ENCODE measurements around the gene ZNF837.

The ZNF837 gene

GRCh38 chr19:58400916-58401839 is 20.3 kb upstream of the ZNF837 start:
- Mint-ChIP-seq H3K27ac (peak overlapping the region; percentile 94), H3K4me3 (peak overlapping the region; percentile 92 to 97), H3K4me1 (peaks cover 14 to 21% of the 10 kb centered on the region in 2 donors), H3K27me3 (peaks cover under 1 to 7% of the 10 kb centered on the region in 2 donors), H3K36me3 (peaks cover 0 to 6% of the 10 kb centered on the region in 2 donors), H3K9me3 (no peaks in the 10 kb centered on the region)
- peak; percentile 97 to 99 for ATAC-seq (replicated peaks)
- peak; percentile 99 for DNase-seq

GRCh38 chr19:58400316-58400915 is 19.6 kb upstream of the ZNF837 start:
- Mint-ChIP-seq H3K27ac (peak overlapping the region; percentile 94), H3K27me3 (peaks cover 7 to 12% of the 10 kb centered on the region in 2 donors), H3K9me3 (no peaks in the 10 kb centered on the region), H3K4me3 (peak overlapping the region; percentile 92 to 97), H3K36me3 (peaks cover 6 to 13% of the 10 kb centered on the region in 2 donors), H3K4me1 (peaks cover 19 to 29% of the 10 kb centered on the region in 2 donors)
- DNase-seq (no peak), ATAC-seq (replicated peaks) (no peak)

DNA sequence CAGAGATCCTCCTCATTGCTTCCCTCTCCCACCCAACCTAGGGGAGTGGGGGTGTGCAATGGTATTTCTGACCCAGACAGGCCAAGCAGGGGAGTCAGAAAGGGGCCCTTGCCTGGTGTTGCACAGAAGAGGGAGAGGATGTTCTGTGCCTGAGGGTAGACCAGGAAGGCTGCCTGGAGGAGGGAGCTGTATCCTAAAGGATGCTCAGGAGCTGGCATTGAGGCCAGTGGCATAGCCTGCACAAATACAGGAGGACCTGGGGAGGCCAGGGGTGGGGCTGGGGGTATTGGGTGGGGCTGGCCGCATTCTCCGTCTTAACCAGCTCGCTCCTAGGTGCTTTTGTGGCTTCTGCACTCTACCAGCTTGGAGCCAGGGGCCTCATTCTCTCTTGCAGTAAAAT is 19.1 kb upstream of the ZNF837 start:
- H3K36me3 Mint-ChIP-seq: peaks cover 10 to 16% of the 10 kb centered on the region in 2 donors
- no peak for ATAC-seq (replicated peaks)
- peak overlapping the region in 1 of 2 donors; percentile 97 for H3K4me3 Mint-ChIP-seq
- peaks cover 19 to 29% of the 10 kb centered on the region in 2 donors for H3K4me1 Mint-ChIP-seq
- no peak overlapping the region for H3K27ac Mint-ChIP-seq
- DNase-seq: no peak
- peaks cover 7 to 12% of the 10 kb centered on the region in 2 donors for H3K27me3 Mint-ChIP-seq
- no peaks in the 10 kb centered on the region for H3K9me3 Mint-ChIP-seq

DNA sequence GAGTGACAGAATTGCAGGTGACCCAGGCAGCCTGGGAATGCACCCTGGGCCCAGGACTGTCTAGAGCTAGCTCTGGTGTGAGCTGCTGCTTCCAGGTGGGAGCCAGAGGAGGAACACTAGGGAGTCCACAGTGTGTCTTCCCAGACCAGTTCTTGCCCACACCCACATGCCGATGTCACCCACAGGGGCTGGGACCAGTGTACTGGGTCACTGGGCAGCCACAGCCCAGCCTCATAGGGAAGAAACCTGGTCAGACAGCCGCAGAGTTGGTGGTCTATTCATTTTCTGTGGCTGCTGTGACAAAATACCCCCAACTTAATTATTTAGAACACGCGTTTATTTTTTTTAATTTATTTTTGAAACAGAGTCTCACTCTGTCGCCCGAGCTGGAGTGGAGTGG is 17.7 kb upstream of the ZNF837 start:
- no peak overlapping the region for H3K4me3 Mint-ChIP-seq
- peaks cover 26 to 43% of the 10 kb centered on the region in 2 donors for H3K4me1 Mint-ChIP-seq
- no peak overlapping the region for H3K27ac Mint-ChIP-seq
- ATAC-seq (replicated peaks): no peak
- no peak for DNase-seq
- H3K27me3 Mint-ChIP-seq: peaks cover 7 to 12% of the 10 kb centered on the region in 2 donors
- H3K9me3 Mint-ChIP-seq: no peaks in the 10 kb centered on the region
- peaks cover 24 to 29% of the 10 kb centered on the region in 2 donors for H3K36me3 Mint-ChIP-seq

DNA sequence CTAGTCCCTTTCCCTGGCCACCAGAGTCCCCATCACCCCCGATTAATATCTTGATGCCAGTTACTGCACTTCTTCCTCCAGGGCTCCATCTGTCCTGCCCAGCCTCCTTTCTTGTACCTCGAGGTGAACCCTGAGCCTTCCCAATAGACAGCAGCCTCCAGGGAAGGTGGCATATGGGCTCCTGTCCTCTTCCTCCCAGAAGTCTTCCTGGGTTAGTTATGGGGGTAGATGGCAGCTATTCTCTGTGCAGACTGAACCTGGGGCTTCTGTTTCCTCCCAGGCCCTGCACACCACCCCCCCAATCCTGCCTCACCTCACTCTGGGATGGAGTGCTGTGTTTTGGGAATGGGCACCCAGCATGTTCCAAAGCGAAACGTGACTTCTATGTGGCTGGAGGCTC is 17.3 kb upstream of the ZNF837 start:
- DNase-seq (no peak), ATAC-seq (replicated peaks) (no peak)
- Mint-ChIP-seq H3K27me3 (peaks cover 7 to 12% of the 10 kb centered on the region in 2 donors), H3K9me3 (no peaks in the 10 kb centered on the region), H3K36me3 (peaks cover 27 to 34% of the 10 kb centered on the region in 2 donors), H3K4me3 (no peak overlapping the region), H3K27ac (no peak overlapping the region), H3K4me1 (peaks cover 26 to 47% of the 10 kb centered on the region in 2 donors)

GRCh38 chr19:58397533-58398037 is 16.8 kb upstream of the ZNF837 start:
- Mint-ChIP-seq H3K36me3 (peaks cover 32 to 39% of the 10 kb centered on the region in 2 donors), H3K9me3 (no peaks in the 10 kb centered on the region), H3K4me3 (peak overlapping the region in 1 of 2 donors; percentile 35), H3K4me1 (peaks cover 30 to 51% of the 10 kb centered on the region in 2 donors), H3K27me3 (peaks cover 7 to 12% of the 10 kb centered on the region in 2 donors), H3K27ac (no peak overlapping the region)
- ATAC-seq (replicated peaks) (no peak), DNase-seq (no peak)

GRCh38 chr19:58396691-58397532 is 16.1 kb upstream of the ZNF837 start:
- DNase-seq: no peak
- ATAC-seq (replicated peaks): no peak
- Mint-ChIP-seq H3K4me1 (peaks cover 30 to 51% of the 10 kb centered on the region in 2 donors), H3K27me3 (peaks cover 7 to 12% of the 10 kb centered on the region in 2 donors), H3K36me3 (peaks cover 32 to 42% of the 10 kb centered on the region in 2 donors), H3K4me3 (peak overlapping the region; percentile 4 to 35), H3K27ac (no peak overlapping the region), H3K9me3 (no peaks in the 10 kb centered on the region)

DNA sequence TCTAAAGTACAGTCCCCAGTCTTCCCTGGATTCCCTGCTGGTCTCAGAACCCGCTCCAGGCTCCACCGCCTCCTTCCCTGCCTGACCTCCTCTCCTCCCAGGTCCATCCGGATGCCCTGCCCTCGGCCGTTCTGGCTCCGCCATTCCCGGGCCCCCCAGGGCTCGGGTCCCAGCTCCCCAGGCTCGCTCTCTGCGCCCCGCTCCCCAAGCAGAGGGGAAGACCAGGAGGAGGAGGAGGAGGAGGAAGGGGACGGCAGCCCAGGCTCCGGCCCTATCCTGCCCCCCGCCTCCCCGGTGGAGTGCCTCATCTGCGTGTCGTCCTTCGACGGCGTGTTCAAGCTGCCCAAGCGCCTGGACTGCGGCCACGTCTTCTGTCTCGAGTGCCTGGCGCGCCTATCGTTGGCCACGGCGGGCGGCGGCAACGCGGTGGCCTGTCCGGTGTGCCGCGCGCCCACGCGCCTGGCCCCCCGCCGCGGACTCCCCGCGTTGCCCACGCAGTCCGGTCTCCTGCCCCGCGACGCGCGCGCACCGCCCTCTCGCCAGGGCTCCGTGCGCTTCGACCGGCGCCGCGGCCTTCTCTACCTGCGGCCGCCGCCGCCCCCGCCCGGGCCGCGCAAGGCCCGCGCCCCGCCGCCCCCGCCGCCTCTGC is 15.3 kb upstream of the ZNF837 start:
- DNase-seq (no peak), ATAC-seq (replicated peaks) (peak in 1 of 2 donors; percentile 6)
- peaks cover 7 to 12% of the 10 kb centered on the region in 2 donors for H3K27me3 Mint-ChIP-seq
- no peak overlapping the region for H3K27ac Mint-ChIP-seq
- H3K4me1 Mint-ChIP-seq: peaks cover 28 to 45% of the 10 kb centered on the region in 2 donors
- H3K36me3 Mint-ChIP-seq: peaks cover 32 to 45% of the 10 kb centered on the region in 2 donors
- H3K9me3 Mint-ChIP-seq: no peaks in the 10 kb centered on the region
- peak overlapping the region; percentile 29 to 55 for H3K4me3 Mint-ChIP-seq

DNA sequence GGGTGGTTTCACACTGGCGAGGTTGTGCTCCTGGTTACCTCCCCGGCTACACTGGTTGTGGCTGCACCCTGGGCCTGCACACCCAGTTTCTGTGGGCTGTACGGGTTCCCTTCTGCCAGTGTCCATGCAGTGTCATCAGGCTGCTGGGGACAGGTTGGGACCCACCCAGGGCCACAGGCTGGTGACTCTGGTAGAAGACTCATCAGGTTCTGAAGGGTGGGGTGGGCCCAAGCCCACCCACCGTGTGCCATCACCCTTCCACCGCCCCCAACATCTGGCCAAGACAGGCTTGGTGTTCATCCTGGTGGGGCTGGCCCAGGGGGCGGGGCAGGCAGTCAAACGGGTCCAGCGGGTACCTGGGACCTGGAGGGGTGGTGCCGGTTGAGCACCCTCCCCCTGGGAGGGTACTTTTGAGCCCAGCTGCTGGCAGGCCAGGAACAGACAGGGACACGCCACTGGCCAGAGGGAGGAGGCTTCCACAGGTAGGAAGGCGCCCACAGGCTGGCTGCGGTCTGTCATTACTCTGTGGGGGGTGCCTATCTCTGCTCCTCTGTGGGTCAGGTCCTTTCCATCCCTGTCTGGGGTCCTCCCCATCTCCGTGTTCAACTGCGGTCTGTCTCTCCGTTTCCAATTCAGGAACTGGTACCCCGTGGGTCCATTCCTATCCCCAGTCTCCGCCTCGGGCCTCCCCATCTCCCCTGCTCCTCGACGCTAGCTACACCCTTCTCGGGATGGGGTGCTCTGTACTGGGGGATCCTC is 14.6 kb upstream of the ZNF837 start, which contains the start of gene RNF225:
Gene RNF225 (plus strand): TSS at position 437 of the 759 bp plus-strand sequence. CDS start 434 bp downstream, outside the sequence.
- peak within 1 kb of the TSS; percentile 29 to 55 for H3K4me3 Mint-ChIP-seq
- peak; percentile 23 to 31 for ATAC-seq (replicated peaks)

DNA sequence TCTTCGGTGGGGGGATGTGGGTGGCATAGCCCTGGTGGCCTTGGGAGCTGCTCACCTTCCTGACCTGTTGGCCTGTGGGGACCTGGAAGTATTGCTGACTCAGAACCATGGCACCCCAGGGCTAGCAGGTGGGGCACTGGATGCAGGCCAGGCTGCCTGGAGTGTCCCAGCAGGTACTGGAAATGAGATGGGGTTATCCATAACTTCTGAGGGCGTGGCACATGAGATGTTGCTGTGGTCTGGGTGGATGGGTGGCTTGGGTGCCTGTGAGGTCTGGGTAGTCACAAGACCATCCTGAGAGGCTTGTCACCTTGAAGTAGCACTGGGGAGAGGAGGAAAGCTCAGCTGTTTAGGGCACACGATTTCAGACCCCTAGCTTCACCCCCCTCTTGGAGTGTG is 14.0 kb upstream of the ZNF837 start:
- peaks cover 37 to 53% of the 10 kb centered on the region in 2 donors for H3K36me3 Mint-ChIP-seq
- no peaks in the 10 kb centered on the region for H3K9me3 Mint-ChIP-seq
- peak overlapping the region; percentile 69 for H3K27ac Mint-ChIP-seq
- peaks cover 23 to 43% of the 10 kb centered on the region in 2 donors for H3K4me1 Mint-ChIP-seq
- no peak for DNase-seq
- no peak overlapping the region for H3K4me3 Mint-ChIP-seq
- H3K27me3 Mint-ChIP-seq: peaks cover 7 to 12% of the 10 kb centered on the region in 2 donors
- peak; percentile 17 to 27 for ATAC-seq (replicated peaks)

More for the DNA sequence above, 14.6 kb upstream of the ZNF837 start, which contains the start of gene RNF225:
- peak within 1 kb of the TSS; percentile 69 for H3K27ac Mint-ChIP-seq
- DNase-seq: no peak
- H3K36me3 Mint-ChIP-seq: peaks cover 37 to 53% of the 10 kb centered on the region in 2 donors
- H3K27me3 Mint-ChIP-seq: peaks cover 7 to 12% of the 10 kb centered on the region in 2 donors
- H3K9me3 Mint-ChIP-seq: no peaks in the 10 kb centered on the region
- H3K4me1 Mint-ChIP-seq: peaks cover 26 to 45% of the 10 kb centered on the region in 2 donors

DNA sequence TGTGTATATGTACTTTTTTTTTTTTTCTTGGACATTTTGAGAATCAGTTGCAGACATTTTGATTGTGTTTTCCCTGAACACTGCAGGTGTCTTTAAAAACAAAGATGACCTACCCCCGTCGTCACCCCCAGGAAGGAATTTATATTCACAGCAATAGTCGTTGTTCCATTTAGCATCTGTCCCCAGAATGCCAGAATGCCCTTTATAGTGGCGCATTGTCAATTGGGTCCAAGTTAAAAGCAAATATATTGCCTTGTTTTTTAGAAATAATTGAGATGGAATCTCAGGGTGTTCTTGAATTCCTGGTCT is 12.8 kb upstream of the ZNF837 start:
- no peak for DNase-seq
- no peaks in the 10 kb centered on the region for H3K9me3 Mint-ChIP-seq
- peaks cover 7 to 12% of the 10 kb centered on the region in 2 donors for H3K27me3 Mint-ChIP-seq
- no peak overlapping the region for H3K4me3 Mint-ChIP-seq
- H3K36me3 Mint-ChIP-seq: peaks cover 43 to 61% of the 10 kb centered on the region in 2 donors
- no peak overlapping the region for H3K27ac Mint-ChIP-seq
- peaks cover 25 to 45% of the 10 kb centered on the region in 2 donors for H3K4me1 Mint-ChIP-seq
- ATAC-seq (replicated peaks): no peak

DNA sequence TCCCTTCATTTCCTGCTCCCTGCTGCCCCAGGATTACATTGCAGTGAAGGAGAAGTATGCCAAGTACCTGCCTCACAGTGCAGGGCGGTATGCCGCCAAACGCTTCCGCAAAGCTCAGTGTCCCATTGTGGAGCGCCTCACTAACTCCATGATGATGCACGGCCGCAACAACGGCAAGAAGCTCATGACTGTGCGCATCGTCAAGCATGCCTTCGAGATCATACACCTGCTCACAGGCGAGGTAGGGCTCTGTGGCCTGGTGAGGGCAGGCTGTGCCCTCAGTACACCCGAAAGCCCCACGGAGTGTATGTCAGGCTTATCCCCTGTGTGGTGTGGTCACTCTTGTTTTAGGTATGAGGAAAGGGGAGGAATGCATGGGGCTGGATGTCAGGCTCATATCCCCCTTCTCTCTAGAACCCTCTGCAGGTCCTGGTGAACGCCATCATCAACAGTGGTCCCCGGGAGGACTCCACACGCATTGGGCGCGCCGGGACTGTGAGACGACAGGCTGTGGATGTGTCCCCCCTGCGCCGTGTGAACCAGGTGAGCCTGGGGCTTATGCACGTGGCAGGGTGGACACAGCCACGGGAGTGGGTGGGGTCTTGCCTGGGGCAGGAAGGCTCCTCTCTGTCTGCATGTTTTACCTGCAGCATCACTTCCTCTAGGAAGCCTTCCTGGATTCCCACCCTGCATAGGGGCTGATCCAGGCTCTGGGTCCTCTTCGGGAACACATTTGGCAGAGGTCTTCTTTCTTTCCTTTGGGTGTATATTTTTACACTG is 12.3 kb upstream of the ZNF837 start:
- no peak for DNase-seq
- Mint-ChIP-seq H3K9me3 (no peaks in the 10 kb centered on the region), H3K27me3 (peaks cover 7 to 12% of the 10 kb centered on the region in 2 donors), H3K4me1 (peaks cover 26 to 51% of the 10 kb centered on the region in 2 donors), H3K36me3 (peaks cover 43 to 66% of the 10 kb centered on the region in 2 donors), H3K27ac (peak overlapping the region; percentile 71), H3K4me3 (no peak overlapping the region)
- no peak for ATAC-seq (replicated peaks)

All from stimulated activated naive B cell treated with anti-CD40 and anti-IgM and Interleukin-4, amounts not matched to agents 10 μg/mL and 1 μg/mL and 100 μg/mL, for 72 hours (primary cell).